ENCODE data around the gene OSBPL1A. TPM values are rescaled to one million over a fixed set of nuclear protein-coding genes. Genes with fewer than 3 reads are reported as not detected.
"Not testable (repeated sequence)": the region's sequence is repeated elsewhere in the genome, so short reads cannot be mapped to it uniquely, and the experiment has no call there.

The OSBPL1A gene
- polyA plus RNA-seq, 3 donors, result 45.4 to 55.4 (median 52.0) TPM

GRCh38 chr18:24176727-24177416 is 220.8 kb downstream of the OSBPL1A start:
- DNase-seq (ENCODE audit: extremely low read depth in 1 of 11, low read depth in 9 of 11, low spot score in 4 of 11), result peak in 8 of 11 donors; percentile 10 to 42 (median 18)

GRCh38 chr18:24173997-24174396 is 223.6 kb downstream of the OSBPL1A start:
- DNase-seq (ENCODE audit: extremely low read depth in 1 of 11, low read depth in 9 of 11, low spot score in 4 of 11), result no peak

DNA sequence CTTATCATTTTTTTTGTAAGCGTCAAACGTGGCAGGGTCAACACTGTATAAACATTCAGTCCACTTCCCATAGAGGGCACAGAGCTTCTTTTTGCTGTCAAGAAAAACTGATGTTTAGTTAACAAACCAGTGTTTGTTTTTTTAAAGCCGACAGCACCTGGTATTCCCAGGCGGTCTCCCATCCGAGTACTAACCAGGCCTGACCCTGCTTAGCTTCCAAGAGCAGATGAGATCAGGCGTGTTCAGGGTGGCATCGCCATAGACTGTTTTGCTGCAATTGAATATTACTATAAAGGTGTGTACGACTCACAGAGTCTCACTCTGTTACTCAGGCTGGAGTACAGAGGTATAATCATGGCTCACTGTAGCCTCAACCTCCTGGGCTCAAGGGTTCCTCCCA is 227.3 kb downstream of the OSBPL1A start:
- DNase-seq (ENCODE audit: extremely low read depth in 1 of 11, low read depth in 9 of 11, low spot score in 4 of 11), result no peak

DNA sequence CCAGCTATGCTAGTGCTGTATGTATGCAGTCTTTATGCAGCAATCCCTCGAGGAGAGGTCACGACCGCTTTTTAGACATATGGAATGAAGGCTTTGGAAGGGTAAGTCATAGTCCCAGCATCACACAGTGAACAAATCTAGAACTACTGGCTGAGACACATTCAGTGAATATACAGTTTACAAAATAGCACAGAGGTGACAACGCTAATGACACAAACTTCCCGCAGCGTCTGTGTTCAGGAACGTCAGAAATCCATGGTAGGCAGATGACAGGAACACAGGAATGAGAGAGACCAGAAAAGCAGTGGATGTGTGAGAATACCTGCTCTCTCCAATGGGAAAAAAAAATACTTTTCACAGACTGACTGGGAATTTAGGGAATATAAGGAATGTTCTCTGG is 229.1 kb downstream of the OSBPL1A start:
- DNase-seq (ENCODE audit: extremely low read depth in 1 of 11, low read depth in 9 of 11, low spot score in 4 of 11), result no peak

- no peak for DNase-seq (ENCODE audit: extremely low read depth in 1 of 11, low read depth in 9 of 11, low spot score in 4 of 11)
Observed at GRCh38 chr18:24161304-24161703, 236.3 kb downstream of the OSBPL1A start.

DNA sequence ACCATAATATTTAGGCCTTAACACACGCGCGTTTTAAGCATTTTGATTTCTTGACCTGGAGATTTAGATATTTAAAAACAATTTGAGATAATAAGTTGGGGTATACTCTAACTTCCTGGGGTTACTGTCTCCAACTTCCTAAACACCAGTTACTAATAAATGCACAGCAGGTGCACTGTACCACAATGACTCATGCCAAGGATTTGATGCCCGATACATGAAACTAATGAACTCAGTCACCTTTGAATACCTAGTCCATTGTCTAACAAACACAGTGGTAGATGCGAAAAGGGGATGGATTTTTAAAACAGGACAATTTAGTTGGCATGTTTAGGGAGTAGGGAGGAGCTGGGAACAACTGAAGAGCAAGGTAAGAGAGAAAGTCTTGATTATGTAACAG is 237.5 kb downstream of the OSBPL1A start:
- DNase-seq (ENCODE audit: extremely low read depth in 1 of 11, low read depth in 9 of 11, low spot score in 4 of 11), result no peak

GRCh38 chr18:24157855-24158254 is 239.8 kb downstream of the OSBPL1A start:
- no peak for DNase-seq (ENCODE audit: extremely low read depth in 1 of 11, low read depth in 9 of 11, low spot score in 4 of 11)

- no peak for DNase-seq (ENCODE audit: extremely low read depth in 1 of 11, low read depth in 9 of 11, low spot score in 4 of 11)
Observed at GRCh38 chr18:24153397-24153796, 244.2 kb downstream of the OSBPL1A start.

DNA sequence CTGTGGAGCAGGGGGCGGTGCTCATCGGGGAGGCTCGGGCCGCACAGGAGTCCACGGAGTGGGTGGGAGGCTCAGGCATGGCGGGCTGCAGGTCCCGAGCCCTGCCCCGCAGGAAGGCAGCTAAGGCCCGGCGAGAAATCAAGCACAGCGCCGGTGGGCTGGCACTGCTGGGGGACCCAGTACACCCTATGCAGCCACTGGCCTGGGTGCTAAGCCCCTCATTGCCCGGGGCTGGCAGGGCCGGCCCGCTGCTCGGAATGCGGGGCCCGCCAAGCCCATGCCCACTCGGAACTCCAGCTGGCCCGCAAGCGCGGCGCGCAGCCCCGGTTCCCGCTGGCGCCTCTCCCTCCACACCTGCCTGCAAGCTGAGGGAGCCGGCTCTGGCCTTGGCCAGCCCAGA is 248.0 kb downstream of the OSBPL1A start:
- DNase-seq (ENCODE audit: extremely low read depth in 1 of 11, low read depth in 9 of 11, low spot score in 4 of 11), result not testable (repeated sequence)

- DNase-seq (ENCODE audit: extremely low read depth in 1 of 11, low read depth in 9 of 11, low spot score in 4 of 11), result no peak
Observed at GRCh38 chr18:24142376-24142775, 255.2 kb downstream of the OSBPL1A start.

- DNase-seq (ENCODE audit: extremely low read depth in 1 of 11, low read depth in 9 of 11, low spot score in 4 of 11), result no peak
Observed at GRCh38 chr18:24140697-24141096, 256.9 kb downstream of the OSBPL1A start.

DNA sequence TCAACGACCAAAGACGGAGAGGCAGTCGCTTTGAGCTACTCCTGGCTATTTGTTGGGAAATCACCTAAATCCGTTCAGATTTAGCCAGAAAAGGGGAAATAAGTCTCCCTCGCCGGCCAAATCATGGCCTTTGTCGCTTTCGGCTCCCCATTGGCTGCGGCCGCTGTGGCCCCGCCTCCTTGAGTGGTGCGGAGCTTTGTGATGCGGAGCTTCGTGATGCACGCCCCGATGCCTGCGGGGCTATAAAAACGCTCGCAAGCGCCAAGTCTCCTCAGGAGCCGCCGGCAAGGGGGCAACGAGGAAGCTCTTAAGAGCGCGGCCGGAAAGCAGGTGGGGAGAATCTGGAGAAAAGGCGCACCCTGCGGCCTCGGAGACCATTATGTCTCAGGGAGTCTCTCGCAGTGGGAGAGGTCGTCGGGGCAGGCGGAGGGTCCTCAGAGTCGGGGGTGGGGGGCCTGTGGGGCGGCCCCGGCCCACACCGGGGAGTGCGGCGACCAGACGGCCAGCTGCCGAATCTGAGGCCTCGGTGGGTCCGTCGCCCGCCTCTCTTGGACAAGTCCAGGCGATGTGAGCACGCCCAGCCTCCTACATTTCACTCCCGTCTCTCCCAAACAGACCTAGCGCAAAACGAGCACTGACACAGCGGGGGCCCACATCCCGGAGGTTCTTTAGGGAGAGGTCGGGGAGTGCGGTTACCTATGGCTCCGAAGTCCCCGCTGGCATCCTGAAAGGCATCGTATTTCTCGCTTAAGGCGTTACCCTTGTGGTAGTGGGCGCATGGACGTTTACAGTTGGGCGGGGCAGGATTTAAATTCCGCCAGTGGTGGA is 258.6 kb downstream of the OSBPL1A start, which contains the start of gene CABYR:
TSS of gene CABYR (plus strand) at position 274 of the 828 bp plus-strand sequence. CDS start 4,053 bp downstream, outside the sequence.
- peak; percentile 45 to 80 (median 68) for DNase-seq (ENCODE audit: extremely low read depth in 1 of 11, low read depth in 9 of 11, low spot score in 4 of 11)

GRCh38 chr18:24138409-24138788 is 259.2 kb downstream of the OSBPL1A start:
- DNase-seq (ENCODE audit: extremely low read depth in 1 of 11, low read depth in 9 of 11, low spot score in 4 of 11), result peak in 4 of 11 donors; percentile 2 to 36 (median 16)

GRCh38 chr18:24136967-24137373 is 260.7 kb downstream of the OSBPL1A start:
- no peak for DNase-seq (ENCODE audit: extremely low read depth in 1 of 11, low read depth in 9 of 11, low spot score in 4 of 11)

DNA sequence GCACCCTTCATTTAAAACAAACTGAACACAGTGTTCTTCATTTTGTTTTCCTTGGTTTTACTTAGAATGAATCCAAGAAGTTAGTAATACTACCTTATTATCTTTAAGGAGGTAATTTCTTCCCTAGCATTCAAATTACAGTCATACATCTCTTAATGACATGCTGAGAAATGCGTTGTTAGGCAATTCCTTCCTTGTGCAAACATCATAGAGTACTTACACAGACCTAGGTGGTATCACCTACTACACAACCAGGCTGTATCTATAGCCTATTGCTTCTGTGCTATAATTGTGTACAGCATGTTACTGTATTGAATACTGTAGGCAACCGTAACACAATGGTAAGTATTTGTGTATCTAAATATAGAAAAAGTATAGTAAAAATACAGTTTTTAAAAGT is 267.1 kb downstream of the OSBPL1A start:
- no peak for DNase-seq (ENCODE audit: extremely low read depth in 1 of 11, low read depth in 9 of 11, low spot score in 4 of 11)

DNA sequence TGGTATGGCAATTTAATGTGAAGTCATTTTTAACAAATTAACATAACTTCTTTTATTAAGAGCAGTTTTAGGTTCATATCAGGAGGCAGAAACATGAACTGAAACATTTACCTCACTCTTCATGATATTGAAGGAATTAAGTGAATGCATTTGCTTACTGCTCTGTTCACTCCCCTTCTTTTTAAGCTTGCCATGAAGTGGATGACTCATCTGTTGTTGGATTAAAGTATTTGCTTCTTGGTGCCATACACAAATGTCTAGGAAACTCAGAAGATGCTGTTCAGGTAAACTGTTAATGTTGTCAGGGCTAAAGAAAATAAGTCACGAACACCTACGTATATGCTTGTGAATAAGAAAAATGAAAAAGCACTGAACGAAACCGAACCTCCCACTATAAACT is 268.9 kb downstream of the OSBPL1A start:
- DNase-seq (ENCODE audit: extremely low read depth in 1 of 11, low read depth in 9 of 11, low spot score in 4 of 11), result no peak

DNA sequence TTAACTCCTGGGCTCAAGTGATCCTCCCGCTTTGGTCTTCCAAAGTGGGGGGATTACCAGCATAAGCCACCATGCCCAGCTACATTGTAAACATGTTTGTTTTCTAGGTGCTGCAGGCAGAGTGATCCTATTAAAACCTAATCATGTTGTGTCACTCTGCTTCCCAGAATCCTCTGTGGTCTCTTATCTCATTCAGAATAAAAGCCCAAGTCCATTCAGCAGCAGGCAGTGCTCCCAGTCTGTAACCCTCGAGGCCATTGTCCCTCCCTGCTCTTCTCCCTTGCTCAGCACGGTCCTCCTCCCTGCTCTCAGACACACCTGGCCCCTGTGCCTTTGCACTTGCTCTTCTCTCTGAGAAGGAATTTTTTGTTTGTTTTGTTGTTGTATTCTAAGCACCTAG is 269.9 kb downstream of the OSBPL1A start:
- DNase-seq (ENCODE audit: extremely low read depth in 1 of 11, low read depth in 9 of 11, low spot score in 4 of 11), result no peak

GRCh38 chr18:24126155-24126961 is 271.3 kb downstream of the OSBPL1A start:
- no peak for DNase-seq (ENCODE audit: extremely low read depth in 1 of 11, low read depth in 9 of 11, low spot score in 4 of 11)

DNA sequence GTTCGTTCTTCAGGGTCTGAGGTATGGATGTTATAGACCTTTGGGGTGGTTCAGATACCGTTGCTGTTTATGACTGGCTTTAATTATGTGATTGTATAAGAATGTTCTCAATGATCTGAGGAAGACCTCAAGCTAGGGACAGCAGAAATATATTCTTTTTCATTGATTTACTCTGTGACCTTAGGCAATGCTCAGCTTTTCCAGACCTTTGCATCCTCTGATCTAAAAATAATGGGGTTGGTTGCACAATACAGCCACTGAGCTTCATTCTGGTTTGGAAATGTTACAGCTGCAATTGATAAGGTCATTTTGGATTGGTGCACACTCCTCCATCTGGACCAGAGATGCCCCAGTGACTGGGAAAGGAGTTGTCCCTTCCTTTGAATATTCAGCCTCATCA is 276.0 kb downstream of the OSBPL1A start:
- no peak for DNase-seq (ENCODE audit: extremely low read depth in 1 of 11, low read depth in 9 of 11, low spot score in 4 of 11)

GRCh38 chr18:24120676-24121075 is 276.9 kb downstream of the OSBPL1A start:
- no peak for DNase-seq (ENCODE audit: extremely low read depth in 1 of 11, low read depth in 9 of 11, low spot score in 4 of 11)

Data from renal cortex interstitium (tissue), 11 donors.